ENCODE results near the gene PRKCE. TPM values are rescaled to one million over a fixed set of nuclear protein-coding genes. Genes with fewer than 3 reads are reported as not detected.

PRKCE gene
- total RNA-seq, 1 experiment from 2014 or later = 14.0 TPM

DNA sequence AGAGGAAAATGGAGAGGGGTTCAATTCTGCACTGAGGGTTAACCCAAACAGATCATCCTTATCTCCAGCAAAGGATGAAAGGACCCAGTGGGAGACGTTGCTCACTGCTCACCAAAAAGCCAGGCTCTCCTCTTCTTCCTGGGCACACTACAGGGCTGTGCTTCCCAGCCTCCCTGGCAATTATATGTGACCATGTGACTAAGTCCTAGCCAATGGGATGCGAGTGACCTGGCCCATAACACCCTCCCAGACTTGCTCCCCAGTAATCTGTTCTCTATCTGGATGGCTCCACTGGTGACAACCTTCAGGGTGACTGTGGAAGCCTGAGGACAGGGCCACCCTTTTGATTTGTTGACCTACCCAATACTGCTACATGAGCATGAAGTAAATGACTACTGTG is 10.9 kb upstream of the PRKCE start:
- Histone ChIP-seq H3K4me1 (ENCODE audit: control insufficient read depth, insufficient read depth, low read length) (no peaks in the 10 kb centered on the region), H3K4me3 (ENCODE audit: low read depth in 2 of 2, low read length in 2 of 2) (no peak overlapping the region), H3K27me3 (ENCODE audit: control insufficient read depth, insufficient read depth, low read length) (peaks cover 6% of the 10 kb centered on the region; the same call in 1 of the 2 replicates), H3K9me3 (ENCODE audit: control insufficient read depth, insufficient read depth, low read depth, low read length) (no peaks in the 10 kb centered on the region), H3K36me3 (ENCODE audit: control insufficient read depth, insufficient read depth, low read length) (no peaks in the 10 kb centered on the region), H3K27ac (ENCODE audit: low read length) (no peak overlapping the region)
- POLR2A ChIA-PET = no interaction called here
- CTCF ChIA-PET = no interaction called here
- intact Hi-C loops (cut with micrococcal nuclease; ENCODE audit: unreplicated experiment) = loop anchor here (5.0 kb wide), 1 partner anchor 137 kb away; no protein-coding TSS in a partner anchor
- BruUV-seq (replicated peaks) = no TSS peak
- in situ Hi-C loops (cut with HindIII; ENCODE audit: low pct_unique_long_range_greater_than_20kb, low sequenced_read_pairs) = no loop called here
- DNase-seq (ENCODE audit: low read depth, low spot score) (no peak), ATAC-seq (no peak)
- no peak for TF ChIP-seq TCF7L2 (IDR thresholded peaks at IDR 0.05; ENCODE audit: low read depth, low read length)
- TF ChIP-seq POLR2AphosphoS5 (IDR thresholded peaks at IDR 0.05; ENCODE audit: low read depth, low read length) = no peak
- TF ChIP-seq, protein P1, sequence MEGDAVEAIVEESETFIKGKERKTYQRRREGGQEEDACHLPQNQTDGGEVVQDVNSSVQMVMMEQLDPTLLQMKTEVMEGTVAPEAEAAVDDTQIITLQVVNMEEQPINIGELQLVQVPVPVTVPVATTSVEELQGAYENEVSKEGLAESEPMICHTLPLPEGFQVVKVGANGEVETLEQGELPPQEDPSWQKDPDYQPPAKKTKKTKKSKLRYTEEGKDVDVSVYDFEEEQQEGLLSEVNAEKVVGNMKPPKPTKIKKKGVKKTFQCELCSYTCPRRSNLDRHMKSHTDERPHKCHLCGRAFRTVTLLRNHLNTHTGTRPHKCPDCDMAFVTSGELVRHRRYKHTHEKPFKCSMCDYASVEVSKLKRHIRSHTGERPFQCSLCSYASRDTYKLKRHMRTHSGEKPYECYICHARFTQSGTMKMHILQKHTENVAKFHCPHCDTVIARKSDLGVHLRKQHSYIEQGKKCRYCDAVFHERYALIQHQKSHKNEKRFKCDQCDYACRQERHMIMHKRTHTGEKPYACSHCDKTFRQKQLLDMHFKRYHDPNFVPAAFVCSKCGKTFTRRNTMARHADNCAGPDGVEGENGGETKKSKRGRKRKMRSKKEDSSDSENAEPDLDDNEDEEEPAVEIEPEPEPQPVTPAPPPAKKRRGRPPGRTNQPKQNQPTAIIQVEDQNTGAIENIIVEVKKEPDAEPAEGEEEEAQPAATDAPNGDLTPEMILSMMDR (IDR thresholded peaks at IDR 0.05) = no peak
- no peak for TF ChIP-seq SIN3A (IDR thresholded peaks at IDR 0.05; ENCODE audit: borderline replicate concordance, insufficient read depth, low read depth, low read length)
- TF ChIP-seq, protein P2, sequence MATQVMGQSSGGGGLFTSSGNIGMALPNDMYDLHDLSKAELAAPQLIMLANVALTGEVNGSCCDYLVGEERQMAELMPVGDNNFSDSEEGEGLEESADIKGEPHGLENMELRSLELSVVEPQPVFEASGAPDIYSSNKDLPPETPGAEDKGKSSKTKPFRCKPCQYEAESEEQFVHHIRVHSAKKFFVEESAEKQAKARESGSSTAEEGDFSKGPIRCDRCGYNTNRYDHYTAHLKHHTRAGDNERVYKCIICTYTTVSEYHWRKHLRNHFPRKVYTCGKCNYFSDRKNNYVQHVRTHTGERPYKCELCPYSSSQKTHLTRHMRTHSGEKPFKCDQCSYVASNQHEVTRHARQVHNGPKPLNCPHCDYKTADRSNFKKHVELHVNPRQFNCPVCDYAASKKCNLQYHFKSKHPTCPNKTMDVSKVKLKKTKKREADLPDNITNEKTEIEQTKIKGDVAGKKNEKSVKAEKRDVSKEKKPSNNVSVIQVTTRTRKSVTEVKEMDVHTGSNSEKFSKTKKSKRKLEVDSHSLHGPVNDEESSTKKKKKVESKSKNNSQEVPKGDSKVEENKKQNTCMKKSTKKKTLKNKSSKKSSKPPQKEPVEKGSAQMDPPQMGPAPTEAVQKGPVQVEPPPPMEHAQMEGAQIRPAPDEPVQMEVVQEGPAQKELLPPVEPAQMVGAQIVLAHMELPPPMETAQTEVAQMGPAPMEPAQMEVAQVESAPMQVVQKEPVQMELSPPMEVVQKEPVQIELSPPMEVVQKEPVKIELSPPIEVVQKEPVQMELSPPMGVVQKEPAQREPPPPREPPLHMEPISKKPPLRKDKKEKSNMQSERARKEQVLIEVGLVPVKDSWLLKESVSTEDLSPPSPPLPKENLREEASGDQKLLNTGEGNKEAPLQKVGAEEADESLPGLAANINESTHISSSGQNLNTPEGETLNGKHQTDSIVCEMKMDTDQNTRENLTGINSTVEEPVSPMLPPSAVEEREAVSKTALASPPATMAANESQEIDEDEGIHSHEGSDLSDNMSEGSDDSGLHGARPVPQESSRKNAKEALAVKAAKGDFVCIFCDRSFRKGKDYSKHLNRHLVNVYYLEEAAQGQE (IDR thresholded peaks at IDR 0.05; ENCODE audit: insufficient read depth in 1 of 2, low read depth in 2 of 2, low read length in 1 of 2) = no peak

DNA sequence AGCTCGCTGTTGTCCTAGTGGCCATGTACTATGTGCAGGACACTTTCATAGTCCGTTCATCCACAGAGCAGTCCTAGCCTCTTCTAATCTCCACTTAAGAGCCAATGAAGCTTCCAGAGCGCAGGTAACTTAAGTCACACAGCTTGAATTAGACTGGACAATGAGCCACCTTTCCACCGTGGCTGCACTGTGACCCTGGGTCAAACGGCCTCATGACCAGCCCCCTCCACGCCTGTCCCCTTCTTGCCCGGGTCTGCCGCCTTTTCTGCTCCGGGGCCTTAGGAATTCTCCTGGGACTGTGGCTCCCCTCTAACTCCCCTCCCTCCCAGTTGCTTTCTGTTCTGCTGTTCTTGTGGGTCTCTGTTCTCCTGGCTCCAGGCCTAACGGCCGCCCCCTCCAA is 8.4 kb upstream of the PRKCE start:
- intact Hi-C loops (cut with micrococcal nuclease; ENCODE audit: unreplicated experiment) (loop anchor here (5.0 kb wide), 1 partner anchor 134 kb away; no protein-coding TSS in a partner anchor), in situ Hi-C loops (cut with HindIII; ENCODE audit: low pct_unique_long_range_greater_than_20kb, low sequenced_read_pairs) (no loop called here)
- H3K9me3 ChIP-seq (ENCODE audit: control insufficient read depth, insufficient read depth, low read depth, low read length) = no peaks in the 10 kb centered on the region
- ATAC-seq (peak; percentile 62), DNase-seq (ENCODE audit: low read depth, low spot score) (no peak)
- BruUV-seq (replicated peaks) = no TSS peak
- H3K27me3 ChIP-seq (ENCODE audit: control insufficient read depth, insufficient read depth, low read length) = peaks cover 6% of the 10 kb centered on the region; the same call in 1 of the 2 replicates
- TF ChIP-seq, protein P1 (IDR thresholded peaks at IDR 0.05) = no peak
- TF ChIP-seq TCF7L2 (IDR thresholded peaks at IDR 0.05; ENCODE audit: low read depth, low read length) = no peak
- no peak for TF ChIP-seq SIN3A (IDR thresholded peaks at IDR 0.05; ENCODE audit: borderline replicate concordance, insufficient read depth, low read depth, low read length)
- no peak for TF ChIP-seq POLR2AphosphoS5 (IDR thresholded peaks at IDR 0.05; ENCODE audit: low read depth, low read length)
- TF ChIP-seq, protein P2 (IDR thresholded peaks at IDR 0.05; ENCODE audit: insufficient read depth in 1 of 2, low read depth in 2 of 2, low read length in 1 of 2) = no peak
- POLR2A ChIA-PET = no interaction called here
- H3K4me1 ChIP-seq (ENCODE audit: control insufficient read depth, insufficient read depth, low read length) = no peaks in the 10 kb centered on the region
- no peaks in the 10 kb centered on the region for H3K36me3 ChIP-seq (ENCODE audit: control insufficient read depth, insufficient read depth, low read length)
- peak overlapping the region; percentile 64 to 76 for H3K4me3 ChIP-seq (ENCODE audit: low read depth in 2 of 2, low read length in 2 of 2)
- CTCF ChIA-PET = interaction anchor here (0.5 kb wide), 3 partner anchors 292 to 664 kb away, joined by 3 to 4 read pairs (median 4); no protein-coding TSS in a partner anchor
- peak overlapping the region; percentile 75 for H3K27ac ChIP-seq (ENCODE audit: low read length)
